HepG2 (cell line): Measurements from ENCODE around the gene HNF1B. TPM values are rescaled to one million over a fixed set of nuclear protein-coding genes. Genes with fewer than 3 reads are reported as not detected.

Experiments used
- CREM ChIP-seq, 2 experiments: sonication (generic) in 1 of 2; formaldehyde crosslinking in 1 of 2; IDR thresholded peaks; 2 replicates each; pipeline versions ENCODE4 v1.4.0 to v1.6.1; 2016 to 2020; ENCODE audit warnings: antibody characterized with exemption in 1 of 2, mild to moderate bottlenecking in 1 of 2, missing genetic modification reagents in 1 of 2
- FIP1L1 ChIP-seq: fragments of 200-400 bp; formaldehyde crosslinking; IDR thresholded peaks from 2 replicates; pipeline ENCODE4 v1.6.1; 2018; ENCODE audit warnings: low read depth, mild to moderate bottlenecking, low read length, moderate library complexity, borderline replicate concordance; ENCODE audit not compliant: insufficient read depth
- GFI1 ChIP-seq: sonication (generic); formaldehyde crosslinking; IDR thresholded peaks from 2 replicates; pipeline ENCODE4 v1.5.0; 2020; ENCODE audit warnings: missing genetic modification reagents, mild to moderate bottlenecking, borderline replicate concordance
- KLF15 ChIP-seq: sonication (generic); formaldehyde crosslinking; IDR thresholded peaks from 2 replicates; pipeline ENCODE4 v1.8.1; 2023; ENCODE audit warnings: borderline replicate concordance, mild to moderate bottlenecking, inconsistent platforms, missing genetic modification reagents, mixed read lengths
- MAFK ChIP-seq, 2 experiments: IDR thresholded peaks in 1 of 2; conservative IDR thresholded peaks in 1 of 2; 2 replicates each; pipeline ENCODE4 v1.6.1; 2011; ENCODE audit warnings: improper control_type of control experiment in 2 of 2, low read length in 2 of 2
- PHF21A ChIP-seq: sonication (generic); formaldehyde crosslinking; IDR thresholded peaks from 2 replicates; pipeline ENCODE4 v1.5.0; 2020; ENCODE audit warnings: mild to moderate bottlenecking, missing genetic modification reagents
- PHF8 ChIP-seq: sonication (generic); formaldehyde crosslinking; IDR thresholded peaks from 2 replicates; pipeline ENCODE4 v1.5.0; 2020; ENCODE audit warnings: missing genetic modification reagents
- RORA ChIP-seq: sonication (generic); formaldehyde crosslinking; IDR thresholded peaks from 2 replicates; pipeline ENCODE4 v1.5.0; 2020; ENCODE audit warnings: mild to moderate bottlenecking, missing genetic modification reagents, moderate library complexity
- SAFB2 ChIP-seq: sonication (generic); formaldehyde crosslinking; IDR thresholded peaks from 2 replicates; pipeline ENCODE4 v1.5.1; 2020; ENCODE audit warnings: missing genetic modification reagents, low read depth, mild to moderate bottlenecking, borderline replicate concordance
- STAG1 ChIP-seq: sonication (generic); formaldehyde crosslinking; IDR thresholded peaks from 2 replicates; pipeline ENCODE4 v1.4.0; 2020; ENCODE audit warnings: missing genetic modification reagents
- ZNF264 ChIP-seq: sonication (generic); formaldehyde crosslinking; IDR thresholded peaks from 2 replicates; pipeline ENCODE4 v1.4.0; 2020; ENCODE audit warnings: missing genetic modification reagents
- ZNF510 ChIP-seq: sonication (generic); formaldehyde crosslinking; IDR thresholded peaks from 2 replicates; pipeline ENCODE4 v1.4.0; 2020; ENCODE audit warnings: low read depth, mild to moderate bottlenecking, missing genetic modification reagents
- ZNF567 ChIP-seq: sonication (generic); formaldehyde crosslinking; IDR thresholded peaks from 2 replicates; pipeline ENCODE4 v1.8.1; 2023; ENCODE audit warnings: mild to moderate bottlenecking, missing genetic modification reagents, borderline replicate concordance
- ZNF644 ChIP-seq: IDR thresholded peaks from 2 replicates; pipeline ENCODE4 v1.6.1; 2016; ENCODE audit warnings: low read depth
- ZNF768 ChIP-seq: sonication (generic); formaldehyde crosslinking; IDR thresholded peaks from 2 replicates; pipeline ENCODE4 v1.4.0; 2020; ENCODE audit warnings: missing genetic modification reagents
- ZNF776 ChIP-seq: sonication (generic); formaldehyde crosslinking; IDR thresholded peaks from 2 replicates; pipeline ENCODE4 v1.4.0; 2020; ENCODE audit warnings: mild to moderate bottlenecking, missing genetic modification reagents
- ZNF816 ChIP-seq: sonication (generic); formaldehyde crosslinking; IDR thresholded peaks from 2 replicates; pipeline ENCODE4 v1.8.0; 2022; ENCODE audit warnings: missing genetic modification reagents, mild to moderate bottlenecking, borderline replicate concordance
- ZNF883 ChIP-seq: sonication (generic); formaldehyde crosslinking; IDR thresholded peaks from 2 replicates; pipeline ENCODE4 v1.5.1; 2020; ENCODE audit warnings: mild to moderate bottlenecking, missing genetic modification reagents; ENCODE audit errors: not compliant biosample characterization
- ZSCAN31 ChIP-seq: sonication (generic); formaldehyde crosslinking; IDR thresholded peaks from 2 replicates; pipeline ENCODE4 v1.5.0; 2020; ENCODE audit warnings: low read depth, mild to moderate bottlenecking, missing genetic modification reagents
- polyA plus RNA-seq, 8 experiments: library from polyadenylated mRNA; depleted of rRNA in 3 of 8; stranded (reverse) in 7 of 8; unstranded in 1 of 8; fragments of >200 nt; fragmentation: Illumina TruSeq in 4 of 8; extraction: Trizol in 4 of 8; gene quantifications; 2 replicates each; pipeline versions ENCODE4 v1.2.1 to v1.2.3, GENCODE V29; 2011 to 2016; ENCODE audit warnings: low read depth in 4 of 8, missing spikeins in 1 of 8, mixed read lengths in 1 of 8; ENCODE audit not compliant: insufficient read depth in 1 of 8
- total RNA-seq, 5 experiments: library from RNA; depleted of rRNA; stranded (reverse); fragments of >200 nt; fragmentation: Illumina TruSeq; extraction: Trizol; gene quantifications; 2 replicates each; pipeline ENCODE4 v1.2.3, GENCODE V29; 2016; ENCODE audit warnings: low read depth in 1 of 5
- TF ChIP-seq, protein P1 (sequence below): sonication (generic); formaldehyde crosslinking; conservative IDR thresholded peaks from 2 replicates; pipeline ENCODE4 v1.5.0; 2020; ENCODE audit warnings: missing genetic modification reagents
- TF ChIP-seq, protein P2 (sequence below): sonication (generic); formaldehyde crosslinking; conservative IDR thresholded peaks from 2 replicates; pipeline ENCODE4 v1.8.0; 2022; ENCODE audit warnings: mild to moderate bottlenecking, moderate library complexity, missing genetic modification reagents
- TF ChIP-seq, protein P3 (sequence below): sonication (generic); formaldehyde crosslinking; IDR thresholded peaks from 2 replicates; pipeline ENCODE4 v1.4.0; 2020; ENCODE audit warnings: missing genetic modification reagents
- TF ChIP-seq, protein P4 (sequence below): sonication (generic); formaldehyde crosslinking; IDR thresholded peaks from 2 replicates; pipeline ENCODE4 v1.5.1; 2020; ENCODE audit warnings: mild to moderate bottlenecking, missing genetic modification reagents, moderate library complexity
- TF ChIP-seq, protein P5 (sequence below): sonication (generic); formaldehyde crosslinking; IDR thresholded peaks from 2 replicates; pipeline ENCODE4 v1.8.0; 2022; ENCODE audit warnings: missing genetic modification reagents, low read depth, mild to moderate bottlenecking, borderline replicate concordance

The HNF1B gene
- total and polyA plus RNA-seq, 2 of the 13 experiments (the other 11 are each of a cell fraction or from before 2014, with no cell fraction given): 1.9 to 5.3 TPM

DNA sequence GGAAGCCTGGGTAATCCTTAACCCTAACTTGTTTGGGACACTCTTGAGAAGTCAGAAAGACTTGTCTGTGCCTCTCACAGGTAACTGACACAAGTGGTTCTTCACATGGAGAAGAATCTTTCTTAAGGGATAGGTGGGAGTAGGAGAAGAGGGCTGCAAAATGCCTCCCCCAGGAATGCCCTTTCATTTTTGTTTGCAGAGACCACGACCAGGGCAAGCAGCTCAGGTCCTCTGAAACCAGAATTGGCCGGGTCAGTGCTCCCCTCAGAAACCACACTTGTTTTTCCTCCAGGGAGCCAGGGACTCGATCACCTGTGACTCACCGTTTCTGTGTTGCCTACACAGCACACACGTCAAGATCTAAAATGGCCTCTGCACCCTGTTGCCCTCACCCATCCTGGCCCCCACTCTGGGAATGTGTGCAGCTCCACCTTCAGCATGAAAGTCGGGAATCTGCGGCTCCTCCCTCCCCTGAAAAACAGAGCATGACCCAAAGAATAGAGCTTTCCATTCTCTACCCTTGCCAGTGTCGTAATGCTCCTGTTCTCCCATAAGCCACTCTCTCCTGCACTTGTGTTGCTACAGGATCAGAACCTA, 36.1 kb downstream of the HNF1B start (continued):
- TF ChIP-seq PHF21A: peak; percentile 64
- no peak for TF ChIP-seq GFI1 (CRISPR knock-in tag)
- TF ChIP-seq, protein P1, sequence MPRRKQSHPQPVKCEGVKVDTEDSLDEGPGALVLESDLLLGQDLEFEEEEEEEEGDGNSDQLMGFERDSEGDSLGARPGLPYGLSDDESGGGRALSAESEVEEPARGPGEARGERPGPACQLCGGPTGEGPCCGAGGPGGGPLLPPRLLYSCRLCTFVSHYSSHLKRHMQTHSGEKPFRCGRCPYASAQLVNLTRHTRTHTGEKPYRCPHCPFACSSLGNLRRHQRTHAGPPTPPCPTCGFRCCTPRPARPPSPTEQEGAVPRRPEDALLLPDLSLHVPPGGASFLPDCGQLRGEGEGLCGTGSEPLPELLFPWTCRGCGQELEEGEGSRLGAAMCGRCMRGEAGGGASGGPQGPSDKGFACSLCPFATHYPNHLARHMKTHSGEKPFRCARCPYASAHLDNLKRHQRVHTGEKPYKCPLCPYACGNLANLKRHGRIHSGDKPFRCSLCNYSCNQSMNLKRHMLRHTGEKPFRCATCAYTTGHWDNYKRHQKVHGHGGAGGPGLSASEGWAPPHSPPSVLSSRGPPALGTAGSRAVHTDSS (CRISPR knock-in tag): no peak
- TF ChIP-seq ZNF264: no peak; the same call in 1 of the 2 replicates
- peak; percentile 75; the same call in 1 of the 2 replicates for TF ChIP-seq ZNF644 (CRISPR knock-in tag)
- TF ChIP-seq ZNF816: peak; percentile 40; the same call in 1 of the 2 replicates
- no peak for TF ChIP-seq KLF15 (CRISPR knock-in tag)
- TF ChIP-seq ZNF768: no peak
- TF ChIP-seq PHF8 (CRISPR knock-in tag): no peak
- TF ChIP-seq, protein P2, sequence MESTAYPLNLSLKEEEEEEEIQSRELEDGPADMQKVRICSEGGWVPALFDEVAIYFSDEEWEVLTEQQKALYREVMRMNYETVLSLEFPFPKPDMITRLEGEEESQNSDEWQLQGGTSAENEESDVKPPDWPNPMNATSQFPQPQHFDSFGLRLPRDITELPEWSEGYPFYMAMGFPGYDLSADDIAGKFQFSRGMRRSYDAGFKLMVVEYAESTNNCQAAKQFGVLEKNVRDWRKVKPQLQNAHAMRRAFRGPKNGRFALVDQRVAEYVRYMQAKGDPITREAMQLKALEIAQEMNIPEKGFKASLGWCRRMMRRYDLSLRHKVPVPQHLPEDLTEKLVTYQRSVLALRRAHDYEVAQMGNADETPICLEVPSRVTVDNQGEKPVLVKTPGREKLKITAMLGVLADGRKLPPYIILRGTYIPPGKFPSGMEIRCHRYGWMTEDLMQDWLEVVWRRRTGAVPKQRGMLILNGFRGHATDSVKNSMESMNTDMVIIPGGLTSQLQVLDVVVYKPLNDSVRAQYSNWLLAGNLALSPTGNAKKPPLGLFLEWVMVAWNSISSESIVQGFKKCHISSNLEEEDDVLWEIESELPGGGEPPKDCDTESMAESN (CRISPR knock-in tag): no peak
- TF ChIP-seq ZSCAN31: no peak
- TF ChIP-seq, protein P3, sequence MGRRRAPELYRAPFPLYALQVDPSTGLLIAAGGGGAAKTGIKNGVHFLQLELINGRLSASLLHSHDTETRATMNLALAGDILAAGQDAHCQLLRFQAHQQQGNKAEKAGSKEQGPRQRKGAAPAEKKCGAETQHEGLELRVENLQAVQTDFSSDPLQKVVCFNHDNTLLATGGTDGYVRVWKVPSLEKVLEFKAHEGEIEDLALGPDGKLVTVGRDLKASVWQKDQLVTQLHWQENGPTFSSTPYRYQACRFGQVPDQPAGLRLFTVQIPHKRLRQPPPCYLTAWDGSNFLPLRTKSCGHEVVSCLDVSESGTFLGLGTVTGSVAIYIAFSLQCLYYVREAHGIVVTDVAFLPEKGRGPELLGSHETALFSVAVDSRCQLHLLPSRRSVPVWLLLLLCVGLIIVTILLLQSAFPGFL (CRISPR knock-in tag): no peak
- TF ChIP-seq RORA: no peak
- no peak for TF ChIP-seq ZNF510
- no peak for TF ChIP-seq ZNF883 (CRISPR knock-in tag)
- peak in 1 of 2 experiments; percentile 34; a peak in 2 of 4 replicates for TF ChIP-seq MAFK (conservative IDR thresholded peaks at IDR 0.05 in 1 of 2, IDR thresholded peaks at IDR 0.05 in 1 of 2; ENCODE audit: low read length in 2 of 2)
- TF ChIP-seq, protein P4, sequence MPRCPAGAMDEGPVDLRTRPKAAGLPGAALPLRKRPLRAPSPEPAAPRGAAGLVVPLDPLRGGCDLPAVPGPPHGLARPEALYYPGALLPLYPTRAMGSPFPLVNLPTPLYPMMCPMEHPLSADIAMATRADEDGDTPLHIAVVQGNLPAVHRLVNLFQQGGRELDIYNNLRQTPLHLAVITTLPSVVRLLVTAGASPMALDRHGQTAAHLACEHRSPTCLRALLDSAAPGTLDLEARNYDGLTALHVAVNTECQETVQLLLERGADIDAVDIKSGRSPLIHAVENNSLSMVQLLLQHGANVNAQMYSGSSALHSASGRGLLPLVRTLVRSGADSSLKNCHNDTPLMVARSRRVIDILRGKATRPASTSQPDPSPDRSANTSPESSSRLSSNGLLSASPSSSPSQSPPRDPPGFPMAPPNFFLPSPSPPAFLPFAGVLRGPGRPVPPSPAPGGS (CRISPR knock-in tag): no peak
- no peak for TF ChIP-seq FIP1L1
- TF ChIP-seq, protein P5, sequence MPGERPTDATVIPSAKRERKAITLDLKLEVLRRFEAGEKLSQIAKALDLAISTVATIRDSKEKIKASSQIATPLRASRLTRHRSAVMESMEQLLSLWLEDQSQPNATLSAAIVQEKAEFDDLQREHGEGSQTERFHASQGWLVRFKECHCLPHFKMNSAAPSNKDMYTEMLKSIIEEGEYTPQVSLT (CRISPR knock-in tag): no peak
- no peak for TF ChIP-seq ZNF776 (CRISPR knock-in tag)
- no peak for TF ChIP-seq SAFB2 (CRISPR knock-in tag)
- no peak for TF ChIP-seq ZNF567 (CRISPR knock-in tag)
- peak; percentile 62; the same call in 1 of the 2 replicates for TF ChIP-seq CREM (IDR thresholded peaks at IDR 0.05)
- TF ChIP-seq CREM (CRISPR knock-in tag; IDR thresholded peaks at IDR 0.05): no peak
- TF ChIP-seq STAG1 (CRISPR knock-in tag): peak; percentile 27; the same call in 1 of the 2 replicates
